ENCODE results near the gene MPRIP.

DNA sequence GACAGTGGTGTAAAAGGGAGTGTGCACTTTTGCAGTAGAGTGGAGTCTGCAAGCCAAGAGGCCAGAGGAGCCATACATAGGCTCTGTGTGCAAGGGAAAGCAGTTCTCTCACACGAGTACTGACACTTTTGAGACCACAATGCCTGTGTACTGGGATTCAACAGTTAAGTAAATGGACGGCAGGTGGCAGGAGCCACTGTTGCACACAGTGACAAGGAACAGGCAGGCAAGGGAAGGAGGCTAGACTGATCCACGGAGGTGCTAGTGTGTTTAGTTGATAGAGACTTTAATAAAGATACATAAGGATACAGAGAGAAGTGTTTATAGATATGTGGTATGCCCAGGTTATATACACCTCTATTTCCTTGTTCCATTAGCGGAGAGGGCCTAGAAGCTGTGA, 67.0 kb downstream of the MPRIP start:
- no peak for TF ChIP-seq EZH2 (IDR thresholded peaks at IDR 0.05; ENCODE audit: borderline replicate concordance, insufficient read depth, low read length, poor library complexity, severe bottlenecking)
- TF ChIP-seq CTCF (IDR thresholded peaks at IDR 0.05; ENCODE audit: poor library complexity, severe bottlenecking), result no peak
- TF ChIP-seq POLR2AphosphoS5 (IDR thresholded peaks at IDR 0.05), result no peak
- TF ChIP-seq TAF1 (IDR thresholded peaks at IDR 0.05; ENCODE audit: low read depth), result no peak
